HCT116 (cell line): ENCODE data around the gene CATSPERE. TPM values are rescaled to one million over a fixed set of nuclear protein-coding genes. Genes with fewer than 3 reads are reported as not detected.

ENCODE experiments used
- ATAC-seq: fragments of 200-7000 bp; cut with Tn5 transposase; 2 replicates; pipeline ENCODE4 v1.9.1; 2020; ENCODE audit warnings: mild to moderate bottlenecking, moderate library complexity
- BruUV-seq: library from RNA; stranded (reverse); fragments of 400-500 nt; replicated peaks from 2 replicates; lab custom pipeline; 2021; lab: Mats Ljungman, UMichigan
- CTCF ChIA-PET: fragments of 300-600 bp; sonication (Branson Sonifier 250); formaldehyde crosslinking; loops from one replicate; lab custom pipeline; 2021; ENCODE audit warnings: antibody characterized with exemption; lab: Charles Lee
- POLR2A ChIA-PET: fragments of 300-600, 350-600 bp; sonication (Branson Sonifier 250); formaldehyde crosslinking; loops from one replicate; lab custom pipeline; 2021; ENCODE audit warnings: antibody characterized with exemption; lab: Charles Lee
- RAD21 ChIA-PET, 2 experiments: fragments of 300-600 bp; sonication (Branson Sonifier 250); formaldehyde crosslinking; loops; one replicate each; lab custom pipeline; 2023; ENCODE audit warnings: low total read pairs in 2 of 2; ENCODE audit not compliant: uncharacterized antibody in 2 of 2, unreplicated experiment in 2 of 2, low non-redundant PET in 1 of 2; lab: Charles Lee
- DNase-seq: peaks from one replicate; pipeline ENCODE4 v3.0.0-alpha.2; 2010; ENCODE audit warnings: low read depth, low spot score
- H2AFZ ChIP-seq: fragments of 200-600 bp; shearing (Covaris generic), sonication (generic); 2 replicates; pipeline ENCODE4 v1.6.1; 2017; ENCODE audit warnings: low read depth, mixed run types, mixed read lengths, antibody characterized with exemption, low read length; ENCODE audit not compliant: poor library complexity, severe bottlenecking
- H3K27ac ChIP-seq: 2 replicates; pipeline ENCODE4 v1.5.1; 2012; ENCODE audit warnings: low read depth, low read length
- H3K27me3 ChIP-seq: fragments of 200-600 bp; sonication (generic); 2 replicates; pipeline ENCODE4 v1.6.1; 2016; ENCODE audit warnings: mixed run types, low read length, mixed read lengths; ENCODE audit not compliant: insufficient read depth
- H3K36me3 ChIP-seq, 2 experiments: fragments of 200-500 bp in 1 of 2; fragments of 200-600 bp in 1 of 2; sonication (Bioruptor generic) in 1 of 2; sonication (generic) in 1 of 2; 2 replicates each; pipeline versions ENCODE4 v1.5.1 to v1.6.1; 2014 to 2016; ENCODE audit warnings: low read length in 2 of 2, inconsistent platforms in 1 of 2, mixed read lengths in 1 of 2, mixed run types in 1 of 2; ENCODE audit not compliant: insufficient read depth in 2 of 2, control insufficient read depth in 1 of 2
- H3K4me1 ChIP-seq, 2 experiments: fragments of 200-600 bp in 1 of 2; sonication (generic) in 1 of 2; 2 replicates each; pipeline versions ENCODE4 v1.5.1 to v1.6.1; 2012 to 2017; ENCODE audit warnings: low read length in 2 of 2, inconsistent platforms in 1 of 2, mild to moderate bottlenecking in 1 of 2, mixed read lengths in 1 of 2, mixed run types in 1 of 2, moderate library complexity in 1 of 2; ENCODE audit not compliant: insufficient read depth in 2 of 2, control insufficient read depth in 1 of 2
- H3K4me2 ChIP-seq: fragments of 200-600 bp; sonication (generic); 2 replicates; pipeline ENCODE4 v1.6.1; 2017; ENCODE audit warnings: mixed run types, low read length, mixed read lengths
- H3K4me3 ChIP-seq, 2 experiments: fragments of 200-600 bp in 1 of 2; sonication (generic) in 1 of 2; replicated peaks in 1 of 2; 2 replicates each; pipeline ENCODE4 v1.5.1; 2011 to 2016; ENCODE audit warnings: low read length in 2 of 2, control low read depth in 1 of 2, low read depth in 1 of 2, mild to moderate bottlenecking in 1 of 2, mixed read lengths in 1 of 2, mixed run types in 1 of 2
- H3K79me2 ChIP-seq: fragments of 200-600 bp; sonication (generic); 2 replicates; pipeline ENCODE4 v1.6.1; 2017; ENCODE audit warnings: mild to moderate bottlenecking, mixed run types, low read length, moderate library complexity, mixed read lengths; ENCODE audit not compliant: insufficient read depth
- H3K9ac ChIP-seq: fragments of 200-600 bp; sonication (generic); 2 replicates; pipeline ENCODE4 v1.6.1; 2016; ENCODE audit warnings: low read length, mixed read lengths
- H3K9me2 ChIP-seq: fragments of 200-600 bp; sonication (generic), shearing (Covaris generic); 2 replicates; pipeline ENCODE4 v1.6.1; 2017; ENCODE audit warnings: mixed run types, mild to moderate bottlenecking, moderate library complexity; ENCODE audit not compliant: insufficient read depth
- H3K9me3 ChIP-seq, 2 experiments: fragments of 200-500 bp in 1 of 2; fragments of 200-600 bp in 1 of 2; sonication (Bioruptor generic) in 1 of 2; sonication (generic) in 1 of 2; 2 replicates each; pipeline ENCODE4 v1.6.1; 2014 to 2017; ENCODE audit warnings: low read length in 2 of 2, mixed read lengths in 2 of 2, inconsistent platforms in 1 of 2, low read depth in 1 of 2, mild to moderate bottlenecking in 1 of 2, mixed run types in 1 of 2, moderate library complexity in 1 of 2; ENCODE audit not compliant: control insufficient read depth in 1 of 2, insufficient read depth in 1 of 2
- H4K20me1 ChIP-seq: fragments of 200-600 bp; sonication (generic), shearing (Covaris generic); 2 replicates; pipeline ENCODE4 v1.6.1; 2017; ENCODE audit warnings: mixed run types, mild to moderate bottlenecking, moderate library complexity; ENCODE audit not compliant: insufficient read depth
- CBX3 ChIP-seq: IDR thresholded peaks from 2 replicates; pipeline ENCODE4 v1.6.1; 2012; ENCODE audit warnings: low read depth
- CEBPB ChIP-seq: IDR thresholded peaks from 2 replicates; pipeline ENCODE4 v1.6.1; 2012; ENCODE audit warnings: low read depth
- POLR2A ChIP-seq: IDR thresholded peaks from 2 replicates; pipeline ENCODE4 v1.7.0; 2011; ENCODE audit warnings: borderline replicate concordance; ENCODE audit not compliant: insufficient read depth, insufficient read length; ENCODE audit errors: extremely low read depth
- RAD21 ChIP-seq: IDR thresholded peaks from 2 replicates; pipeline ENCODE4 v1.6.1; 2012; ENCODE audit warnings: low read depth, mild to moderate bottlenecking
- YY1 ChIP-seq: IDR thresholded peaks from 2 replicates; pipeline ENCODE4 v1.6.1; 2011; ENCODE audit warnings: low read length, low read depth, moderate library complexity, mild to moderate bottlenecking; ENCODE audit not compliant: insufficient replicate concordance; ENCODE audit errors: extremely low read depth
- ZFX ChIP-seq: fragments of 450-650 bp; IDR thresholded peaks from 2 replicates; pipeline ENCODE4 v1.6.1; 2017
- ZNF274 ChIP-seq: fragments of 200-500 bp; sonication (Bioruptor generic); IDR thresholded peaks from 2 replicates; pipeline ENCODE4 v1.6.1; 2014; ENCODE audit warnings: mild to moderate bottlenecking, low read depth, low read length, inconsistent platforms
- intact Hi-C: fragments of 100-400 bp; cut with micrococcal nuclease; formaldehyde crosslinking; loops from 2 replicates; pipeline ENCODE4 v1.10.0; 2022
- total RNA-seq: library from RNA; stranded (reverse); gene quantifications from one replicate; pipeline ENCODE4 v1.2.1, GENCODE V29; 2021; ENCODE audit not compliant: unreplicated experiment
- TF ChIP-seq, protein P1 (sequence below): IDR thresholded peaks from 2 replicates; pipeline ENCODE4 v1.6.1; 2012; ENCODE audit warnings: low read depth

The CATSPERE gene
- total RNA-seq, 1 experiment from 2014 or later: 0.34 TPM

GRCh38 chr1:244605835-244606370 is 144.8 kb downstream of the CATSPERE start:
- H3K27me3 ChIP-seq: no peaks in the 10 kb centered on the region
- H3K4me3 ChIP-seq: no peak overlapping the region
- no peaks in the 10 kb centered on the region for H3K36me3 ChIP-seq
- H3K9me3 ChIP-seq: no peaks in the 10 kb centered on the region
- intact Hi-C loops: loop anchor here (2.0 kb wide), 1 partner anchor 439 kb away; no protein-coding TSS in a partner anchor
- ChIA-PET POLR2A (no interaction called here), RAD21 (no interaction called here), CTCF (interaction anchor here (0.8 to 4.0 kb wide), 3 partner anchors 191 to 436 kb away, joined by 4 to 66 read pairs (median 27); no protein-coding TSS in a partner anchor)
- 0 out of 4 replicates have a peak, but pooled peaks cover 0 to 6% of the 10 kb centered on the region in 2 experiments for H3K4me1 ChIP-seq
- TF ChIP-seq CBX3 (no peak), RAD21 (no peak), ZNF274 (no peak), POLR2A (no peak), YY1 (no peak), CEBPB (no peak), ZFX (no peak)
- TF ChIP-seq, protein P1, sequence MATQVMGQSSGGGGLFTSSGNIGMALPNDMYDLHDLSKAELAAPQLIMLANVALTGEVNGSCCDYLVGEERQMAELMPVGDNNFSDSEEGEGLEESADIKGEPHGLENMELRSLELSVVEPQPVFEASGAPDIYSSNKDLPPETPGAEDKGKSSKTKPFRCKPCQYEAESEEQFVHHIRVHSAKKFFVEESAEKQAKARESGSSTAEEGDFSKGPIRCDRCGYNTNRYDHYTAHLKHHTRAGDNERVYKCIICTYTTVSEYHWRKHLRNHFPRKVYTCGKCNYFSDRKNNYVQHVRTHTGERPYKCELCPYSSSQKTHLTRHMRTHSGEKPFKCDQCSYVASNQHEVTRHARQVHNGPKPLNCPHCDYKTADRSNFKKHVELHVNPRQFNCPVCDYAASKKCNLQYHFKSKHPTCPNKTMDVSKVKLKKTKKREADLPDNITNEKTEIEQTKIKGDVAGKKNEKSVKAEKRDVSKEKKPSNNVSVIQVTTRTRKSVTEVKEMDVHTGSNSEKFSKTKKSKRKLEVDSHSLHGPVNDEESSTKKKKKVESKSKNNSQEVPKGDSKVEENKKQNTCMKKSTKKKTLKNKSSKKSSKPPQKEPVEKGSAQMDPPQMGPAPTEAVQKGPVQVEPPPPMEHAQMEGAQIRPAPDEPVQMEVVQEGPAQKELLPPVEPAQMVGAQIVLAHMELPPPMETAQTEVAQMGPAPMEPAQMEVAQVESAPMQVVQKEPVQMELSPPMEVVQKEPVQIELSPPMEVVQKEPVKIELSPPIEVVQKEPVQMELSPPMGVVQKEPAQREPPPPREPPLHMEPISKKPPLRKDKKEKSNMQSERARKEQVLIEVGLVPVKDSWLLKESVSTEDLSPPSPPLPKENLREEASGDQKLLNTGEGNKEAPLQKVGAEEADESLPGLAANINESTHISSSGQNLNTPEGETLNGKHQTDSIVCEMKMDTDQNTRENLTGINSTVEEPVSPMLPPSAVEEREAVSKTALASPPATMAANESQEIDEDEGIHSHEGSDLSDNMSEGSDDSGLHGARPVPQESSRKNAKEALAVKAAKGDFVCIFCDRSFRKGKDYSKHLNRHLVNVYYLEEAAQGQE: no peak
- H3K4me2 ChIP-seq: no peak overlapping the region
- no peak for DNase-seq
- H3K79me2 ChIP-seq: no peaks in the 10 kb centered on the region
- no peak for ATAC-seq
- no TSS peak for BruUV-seq
- H3K9me2 ChIP-seq: no peaks in the 10 kb centered on the region
- no peaks in the 10 kb centered on the region for H4K20me1 ChIP-seq
- no peak overlapping the region for H3K27ac ChIP-seq
- H2AFZ ChIP-seq: no peak overlapping the region
- H3K9ac ChIP-seq: no peak overlapping the region
